Measurements from ENCODE around the gene ALK.

Gene ALK

DNA sequence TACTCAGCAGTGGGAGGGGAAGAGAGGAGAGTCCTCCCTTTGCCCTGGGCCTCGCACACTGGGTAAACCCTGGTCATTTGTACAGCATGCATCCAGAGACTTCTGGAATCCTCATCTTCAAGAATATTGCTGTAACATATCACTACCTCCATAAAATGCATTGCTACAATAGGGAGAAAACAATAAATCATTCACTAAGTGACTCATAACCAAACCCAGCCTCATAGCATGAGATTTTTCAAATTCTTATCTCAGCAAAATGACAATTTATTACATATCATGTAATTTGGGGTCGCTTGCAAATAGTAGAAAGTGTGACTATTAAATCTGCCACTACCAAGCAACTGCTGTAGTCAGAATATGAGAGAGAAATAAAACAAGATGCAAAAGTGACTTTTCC lies 189.4 kb downstream of the ALK start:
- TF ChIP-seq, protein P1, sequence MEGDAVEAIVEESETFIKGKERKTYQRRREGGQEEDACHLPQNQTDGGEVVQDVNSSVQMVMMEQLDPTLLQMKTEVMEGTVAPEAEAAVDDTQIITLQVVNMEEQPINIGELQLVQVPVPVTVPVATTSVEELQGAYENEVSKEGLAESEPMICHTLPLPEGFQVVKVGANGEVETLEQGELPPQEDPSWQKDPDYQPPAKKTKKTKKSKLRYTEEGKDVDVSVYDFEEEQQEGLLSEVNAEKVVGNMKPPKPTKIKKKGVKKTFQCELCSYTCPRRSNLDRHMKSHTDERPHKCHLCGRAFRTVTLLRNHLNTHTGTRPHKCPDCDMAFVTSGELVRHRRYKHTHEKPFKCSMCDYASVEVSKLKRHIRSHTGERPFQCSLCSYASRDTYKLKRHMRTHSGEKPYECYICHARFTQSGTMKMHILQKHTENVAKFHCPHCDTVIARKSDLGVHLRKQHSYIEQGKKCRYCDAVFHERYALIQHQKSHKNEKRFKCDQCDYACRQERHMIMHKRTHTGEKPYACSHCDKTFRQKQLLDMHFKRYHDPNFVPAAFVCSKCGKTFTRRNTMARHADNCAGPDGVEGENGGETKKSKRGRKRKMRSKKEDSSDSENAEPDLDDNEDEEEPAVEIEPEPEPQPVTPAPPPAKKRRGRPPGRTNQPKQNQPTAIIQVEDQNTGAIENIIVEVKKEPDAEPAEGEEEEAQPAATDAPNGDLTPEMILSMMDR (IDR thresholded peaks at IDR 0.05): no peak

DNA sequence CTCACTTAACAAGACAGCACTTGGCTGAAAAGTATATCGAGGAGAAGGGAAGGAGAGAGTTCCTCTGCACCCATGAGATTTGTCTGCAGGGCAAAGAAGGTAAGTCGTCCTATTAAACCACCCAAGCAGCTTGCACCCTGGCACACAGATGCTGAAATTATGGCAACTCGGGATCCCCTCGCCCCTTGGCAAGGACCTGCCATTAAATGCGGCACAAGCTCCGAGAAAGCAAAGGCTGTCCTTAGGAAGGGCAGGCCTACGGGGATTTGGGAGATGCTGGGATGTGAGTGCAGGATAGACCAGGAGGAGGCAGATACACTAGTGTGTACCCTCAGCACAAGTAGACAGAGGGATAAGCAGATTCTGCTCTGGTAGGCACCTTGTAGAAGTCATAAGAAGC lies 191.5 kb downstream of the ALK start:
- Histone ChIP-seq H3K27ac (no peak overlapping the region), H3K4me3 (no peak overlapping the region)
- TF ChIP-seq, protein P1 (IDR thresholded peaks at IDR 0.05): no peak
- no peak for DNase-seq (ENCODE audit: low spot score)

More for the DNA sequence above, 189.4 kb downstream of the ALK start:
- no peak for DNase-seq (ENCODE audit: low spot score)
- Histone ChIP-seq H3K4me3 (no peak overlapping the region), H3K27ac (no peak overlapping the region)

DNA sequence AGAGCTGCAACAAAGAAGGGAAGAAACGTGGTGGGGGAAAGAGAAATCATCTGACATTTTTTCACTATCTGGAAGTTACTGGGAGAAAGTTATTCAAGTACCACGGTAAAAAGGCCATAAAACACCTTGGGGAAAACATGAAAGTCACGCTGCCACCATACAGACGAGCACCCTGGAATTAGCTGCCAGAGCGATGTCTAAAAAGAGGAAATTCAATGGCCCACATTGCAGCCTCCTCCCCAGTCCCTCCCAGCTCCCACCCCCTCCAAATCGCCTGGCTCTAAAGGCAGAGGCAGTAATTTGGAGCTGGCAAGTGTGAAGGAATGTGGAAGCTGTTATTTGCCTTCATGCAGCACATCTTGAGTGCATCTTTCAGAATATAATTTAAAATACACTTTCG lies 192.0 kb downstream of the ALK start:
- TF ChIP-seq, protein P1 (IDR thresholded peaks at IDR 0.05): no peak
- no peak for DNase-seq (ENCODE audit: low spot score)
- Histone ChIP-seq H3K27ac (no peak overlapping the region), H3K4me3 (no peak overlapping the region)

DNA sequence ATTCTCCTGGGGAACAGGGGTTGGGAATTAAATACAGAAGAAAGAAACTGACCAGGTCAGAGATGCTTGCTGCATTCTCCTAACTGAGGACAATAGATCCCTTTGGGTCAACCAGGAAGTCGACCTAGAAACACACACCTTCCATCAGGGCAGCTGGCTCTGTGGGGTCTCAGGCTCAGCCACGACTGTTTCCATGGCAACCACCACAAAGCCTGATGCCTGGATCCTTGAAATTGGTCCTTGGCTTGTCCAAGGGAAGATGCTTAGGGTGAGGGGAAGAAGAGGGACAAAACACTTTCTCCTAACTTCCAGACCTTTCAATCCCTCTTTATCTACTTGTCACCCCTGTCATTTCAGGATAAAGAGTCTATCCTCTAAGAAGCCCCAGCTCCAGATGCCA lies 194.4 kb downstream of the ALK start:
- TF ChIP-seq, protein P1 (IDR thresholded peaks at IDR 0.05): no peak
- no peak for DNase-seq (ENCODE audit: low spot score)
- H3K27ac ChIP-seq: no peak overlapping the region
- no peak overlapping the region for H3K4me3 ChIP-seq

DNA sequence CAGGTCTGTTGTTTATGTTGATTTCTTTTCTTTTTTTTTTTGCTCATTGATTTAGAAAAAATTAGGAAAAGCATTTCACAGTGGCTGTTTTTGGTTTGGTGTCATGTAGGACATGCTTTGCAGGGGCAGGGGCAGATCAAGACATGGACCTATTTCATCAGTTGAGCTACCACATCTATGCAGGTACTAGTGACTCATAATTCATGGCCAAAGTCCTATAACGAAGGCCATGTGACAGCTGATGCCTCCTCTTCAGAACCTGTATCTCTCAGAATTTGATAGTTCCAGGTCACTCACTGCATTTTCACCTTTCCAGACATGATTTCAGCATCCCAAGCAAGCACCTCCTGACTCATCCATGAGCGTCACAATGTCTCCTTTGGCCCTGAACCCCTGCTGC lies 195.8 kb downstream of the ALK start:
- H3K27ac ChIP-seq: no peak overlapping the region
- DNase-seq (ENCODE audit: low spot score): no peak
- H3K4me3 ChIP-seq: no peak overlapping the region
- TF ChIP-seq, protein P1 (IDR thresholded peaks at IDR 0.05): no peak

DNA sequence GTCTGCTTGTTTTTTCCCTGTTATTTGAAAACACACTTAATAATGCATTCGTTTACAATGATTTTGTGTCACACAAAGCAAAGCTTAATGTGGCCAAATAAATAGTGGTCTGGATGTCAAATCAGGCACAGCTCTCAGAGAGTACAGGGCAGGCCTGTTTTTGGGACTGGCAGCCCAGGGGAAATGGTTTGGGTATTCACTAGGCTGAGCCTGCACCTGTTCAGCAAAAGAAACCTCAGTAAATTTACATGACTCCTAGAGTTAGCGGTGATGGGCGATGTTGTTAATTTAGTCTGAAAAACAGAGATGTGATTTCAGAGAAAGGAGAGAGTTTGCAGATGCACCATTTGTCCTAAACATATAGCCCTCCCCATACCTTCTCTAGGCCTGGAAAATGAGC lies 197.1 kb downstream of the ALK start:
- Histone ChIP-seq H3K27ac (no peak overlapping the region), H3K4me3 (no peak overlapping the region)
- TF ChIP-seq, protein P1 (IDR thresholded peaks at IDR 0.05): no peak
- no peak for DNase-seq (ENCODE audit: low spot score)

DNA sequence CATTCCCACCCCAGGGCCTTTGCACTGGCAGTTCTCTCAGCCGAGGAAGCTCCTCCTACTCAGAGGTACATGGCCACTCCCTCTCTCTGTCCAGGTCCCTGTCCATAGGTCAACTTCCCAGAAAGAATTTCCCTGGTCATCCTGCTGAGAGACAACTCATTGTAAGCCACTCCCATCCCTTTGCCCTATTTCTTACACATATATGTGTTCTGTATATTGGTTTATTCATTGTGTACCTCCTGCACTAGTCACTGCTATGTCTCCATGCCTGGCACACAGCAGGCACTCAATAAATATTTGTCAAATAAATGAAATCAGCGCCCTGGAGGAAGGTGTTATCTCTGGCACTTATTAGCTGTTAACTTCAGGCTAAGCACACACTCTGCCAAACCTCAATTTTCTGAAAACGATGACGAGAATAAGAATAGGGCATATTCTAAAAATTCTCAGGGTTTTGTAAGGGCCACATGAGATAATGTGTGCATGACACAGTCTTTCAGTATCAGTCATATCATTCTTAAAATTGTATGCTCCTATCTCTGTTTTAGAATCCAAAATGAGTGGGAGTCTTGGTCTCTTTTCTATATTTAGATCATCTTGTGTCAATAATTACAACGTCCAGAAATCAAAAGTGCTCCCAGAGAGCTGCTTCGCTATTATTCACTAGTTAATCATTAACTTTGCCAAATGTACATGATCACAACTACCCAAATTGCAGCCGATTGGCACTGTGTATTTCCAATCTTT lies 198.0 kb downstream of the ALK start:
- DNase-seq (ENCODE audit: low spot score): no peak
- Histone ChIP-seq H3K27ac (no peak overlapping the region), H3K4me3 (no peak overlapping the region)
- TF ChIP-seq, protein P1 (IDR thresholded peaks at IDR 0.05): no peak
